AG09309 (cell line): ENCODE results near the gene CACNA1I.

Experiments
- DNase-seq: peaks from one replicate; pipeline ENCODE4 v3.0.0-alpha.2; 2010; ENCODE audit warnings: low read depth
- H3K4me3 ChIP-seq: 2 replicates; pipeline ENCODE4 v1.5.1; 2011; ENCODE audit warnings: mild to moderate bottlenecking, low read depth, low read length, moderate library complexity; ENCODE audit not compliant: control insufficient read depth
- TF ChIP-seq, protein P1 (sequence below): IDR thresholded peaks from 2 replicates; pipeline ENCODE4 v1.5.1; 2011; ENCODE audit warnings: mild to moderate bottlenecking, low read depth, low read length, inconsistent platforms; ENCODE audit not compliant: insufficient read depth, control insufficient read depth; ENCODE audit errors: missing control alignments

The CACNA1I gene

GRCh38 chr22:39717099-39717498 is 146.5 kb downstream of the CACNA1I start:
- TF ChIP-seq, protein P1, sequence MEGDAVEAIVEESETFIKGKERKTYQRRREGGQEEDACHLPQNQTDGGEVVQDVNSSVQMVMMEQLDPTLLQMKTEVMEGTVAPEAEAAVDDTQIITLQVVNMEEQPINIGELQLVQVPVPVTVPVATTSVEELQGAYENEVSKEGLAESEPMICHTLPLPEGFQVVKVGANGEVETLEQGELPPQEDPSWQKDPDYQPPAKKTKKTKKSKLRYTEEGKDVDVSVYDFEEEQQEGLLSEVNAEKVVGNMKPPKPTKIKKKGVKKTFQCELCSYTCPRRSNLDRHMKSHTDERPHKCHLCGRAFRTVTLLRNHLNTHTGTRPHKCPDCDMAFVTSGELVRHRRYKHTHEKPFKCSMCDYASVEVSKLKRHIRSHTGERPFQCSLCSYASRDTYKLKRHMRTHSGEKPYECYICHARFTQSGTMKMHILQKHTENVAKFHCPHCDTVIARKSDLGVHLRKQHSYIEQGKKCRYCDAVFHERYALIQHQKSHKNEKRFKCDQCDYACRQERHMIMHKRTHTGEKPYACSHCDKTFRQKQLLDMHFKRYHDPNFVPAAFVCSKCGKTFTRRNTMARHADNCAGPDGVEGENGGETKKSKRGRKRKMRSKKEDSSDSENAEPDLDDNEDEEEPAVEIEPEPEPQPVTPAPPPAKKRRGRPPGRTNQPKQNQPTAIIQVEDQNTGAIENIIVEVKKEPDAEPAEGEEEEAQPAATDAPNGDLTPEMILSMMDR, result no peak
- no peak for DNase-seq
- H3K4me3 ChIP-seq, result no peak overlapping the region

DNA sequence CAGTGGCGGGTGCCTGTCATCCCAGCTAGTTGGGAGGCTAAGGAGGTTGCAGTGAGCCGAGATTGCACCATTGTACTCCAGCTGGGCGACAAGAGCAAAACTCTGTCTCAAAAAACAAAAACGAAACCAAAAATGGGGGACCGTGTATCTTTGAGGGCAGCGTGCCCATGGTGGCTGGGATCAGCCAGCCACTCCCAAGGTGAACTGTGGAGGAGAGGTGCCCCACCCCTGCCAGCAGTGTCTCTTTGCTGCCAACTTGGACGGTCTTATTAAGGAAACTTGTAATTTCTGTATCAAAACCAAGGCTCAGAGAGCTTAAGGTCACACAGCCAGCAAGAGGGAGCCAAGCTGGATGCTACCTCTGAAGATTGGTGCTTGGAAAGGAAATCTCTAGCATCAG is 147.7 kb downstream of the CACNA1I start:
- TF ChIP-seq, protein P1, result no peak
- no peak overlapping the region for H3K4me3 ChIP-seq
- no peak for DNase-seq

DNA sequence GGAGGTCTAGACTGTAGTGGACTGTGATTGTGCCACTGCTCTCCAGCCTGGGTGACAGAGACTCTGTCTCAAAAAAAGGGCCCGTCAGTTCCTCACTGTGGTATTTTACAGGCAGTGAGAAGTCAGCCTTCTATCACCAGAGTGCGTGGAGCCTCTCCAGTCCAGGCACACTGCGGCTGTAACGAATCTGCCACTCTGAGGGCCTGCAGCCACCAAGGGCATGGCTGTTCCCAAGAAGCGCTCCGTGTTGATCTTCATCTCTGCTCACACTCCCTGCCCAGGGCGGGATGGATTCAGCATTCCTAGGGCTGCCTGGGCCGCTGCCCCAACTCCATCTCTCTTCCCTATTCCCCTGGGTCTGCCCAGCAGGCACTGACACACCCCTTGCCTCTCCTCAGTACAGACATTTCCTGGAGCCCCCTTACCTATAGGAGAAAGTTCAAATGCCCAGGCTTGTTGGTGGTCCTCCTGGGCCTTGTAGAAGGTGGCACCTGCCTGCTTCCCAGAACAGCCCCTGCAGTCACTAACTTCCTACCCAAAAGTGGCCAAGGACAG is 148.4 kb downstream of the CACNA1I start:
- H3K4me3 ChIP-seq, result no peak overlapping the region
- TF ChIP-seq, protein P1, result no peak
- DNase-seq, result no peak

- TF ChIP-seq, protein P1, result no peak
- H3K4me3 ChIP-seq, result no peak overlapping the region
- DNase-seq, result no peak
Observed at GRCh38 chr22:39719559-39720450, 149.3 kb downstream of the CACNA1I start.

GRCh38 chr22:39721206-39722031 is 150.9 kb downstream of the CACNA1I start:
- TF ChIP-seq, protein P1, result no peak
- DNase-seq, result no peak
- no peak overlapping the region for H3K4me3 ChIP-seq

GRCh38 chr22:39722032-39722325 is 151.4 kb downstream of the CACNA1I start:
- H3K4me3 ChIP-seq, result no peak overlapping the region
- no peak for DNase-seq
- TF ChIP-seq, protein P1, result no peak
